K562 (cell line): ENCODE data around the gene SHF. TPM values are rescaled to one million over a fixed set of nuclear protein-coding genes. Genes with fewer than 3 reads are reported as not detected.

Experiments
- BRF1 ChIP-seq: IDR thresholded peaks from 3 replicates; pipeline ENCODE4 v1.6.1; 2011; ENCODE audit warnings: borderline replicate concordance, mild to moderate bottlenecking; ENCODE audit not compliant: insufficient read length; ENCODE audit errors: extremely low read depth
- HDAC6 ChIP-seq: IDR thresholded peaks from 2 replicates; pipeline ENCODE4 v1.6.1; 2012; ENCODE audit warnings: low read depth, mild to moderate bottlenecking, control low read depth, inconsistent platforms, low read length, moderate library complexity
- MYC ChIP-seq, 2 experiments: fragments of 250-450 bp in 1 of 2; sonication (Bioruptor Pico) in 1 of 2; IDR thresholded peaks; 2 replicates each; pipeline versions ENCODE4 v1.5.1 to v1.6.1; 2012 to 2021; ENCODE audit warnings: low read depth in 2 of 2, borderline replicate concordance in 1 of 2, improper control_type of control experiment in 1 of 2, low read length in 1 of 2, mild to moderate bottlenecking in 1 of 2, moderate library complexity in 1 of 2
- RCOR1 ChIP-seq, 2 experiments: IDR thresholded peaks; 2 replicates each; pipeline ENCODE4 v1.6.1; 2012; ENCODE audit warnings: low read depth in 2 of 2, low read length in 2 of 2, borderline replicate concordance in 1 of 2, improper control_type of control experiment in 1 of 2
- TEAD4 ChIP-seq, 2 experiments: sonication (generic) in 1 of 2; formaldehyde crosslinking in 1 of 2; IDR thresholded peaks; 2 replicates each; pipeline versions ENCODE4 v1.6.1 to v1.8.0; 2012 to 2022; ENCODE audit warnings: borderline replicate concordance in 1 of 2, inconsistent platforms in 1 of 2, low read length in 1 of 2, mild to moderate bottlenecking in 1 of 2, missing genetic modification reagents in 1 of 2
- ZNF407 ChIP-seq: fragments of 450-650 bp; IDR thresholded peaks from 2 replicates; pipeline ENCODE4 v1.6.1; 2016; ENCODE audit warnings: low read depth
- ZNF740 ChIP-seq, 3 experiments: fragments of 200-800 bp in 1 of 3; sonication (Bioruptor generic) in 1 of 3; sonication (generic) in 1 of 3; formaldehyde crosslinking in 1 of 3; IDR thresholded peaks; 2 replicates each; pipeline versions ENCODE4 v1.6.1 to v1.8.0; 2016 to 2022; ENCODE audit warnings: mild to moderate bottlenecking in 2 of 3, missing compliant biosample characterization in 2 of 3, missing genetic modification characterization in 2 of 3, missing genetic modification reagents in 1 of 3
- polyA plus RNA-seq, 8 experiments: library from polyadenylated mRNA; depleted of rRNA in 4 of 8; stranded (reverse) in 5 of 8; unstranded in 3 of 8; fragments of >200 nt; fragmentation: Nextera tagmentation in 2 of 8; fragmentation: Illumina TruSeq in 1 of 8; extraction: Ambion mirVana in 2 of 8; extraction: Trizol in 1 of 8; gene quantifications; 2 replicates each; pipeline versions ENCODE4 v1.2.1 to v1.2.3, GENCODE V29; 2011 to 2014; ENCODE audit warnings: inconsistent platforms in 1 of 8, missing spikeins in 1 of 8
- total RNA-seq, 7 experiments: library from RNA; depleted of rRNA in 6 of 7; stranded (reverse); fragments of >200 nt in 6 of 7; fragmentation: Illumina TruSeq in 2 of 7; extraction: Trizol in 2 of 7; gene quantifications; 2 replicates each; pipeline versions ENCODE4 v1.2.1 to v1.2.3, GENCODE V29; 2011 to 2021; ENCODE audit warnings: low replicate concordance in 1 of 7
- TF ChIP-seq, protein P1 (sequence below): fragments of 450-650 bp; formaldehyde crosslinking; IDR thresholded peaks from 2 replicates; pipeline ENCODE4 v1.4.0; 2020; ENCODE audit warnings: mild to moderate bottlenecking
- TF ChIP-seq, protein P2 (sequence below): sonication (generic); formaldehyde crosslinking; IDR thresholded peaks from 2 replicates; pipeline ENCODE4 v1.8.1; 2023; ENCODE audit warnings: mild to moderate bottlenecking, missing genetic modification reagents
- TF ChIP-seq, protein P3 (sequence below): sonication (generic); IDR thresholded peaks from 2 replicates; pipeline ENCODE4 v1.6.1; 2016

The SHF gene
- total and polyA plus RNA-seq, 9 of the 15 experiments (the other 6 are each of a cell fraction or from before 2014, with no cell fraction given) = 0.51 to 2.2 (median 0.85) TPM; not detected in 2

DNA sequence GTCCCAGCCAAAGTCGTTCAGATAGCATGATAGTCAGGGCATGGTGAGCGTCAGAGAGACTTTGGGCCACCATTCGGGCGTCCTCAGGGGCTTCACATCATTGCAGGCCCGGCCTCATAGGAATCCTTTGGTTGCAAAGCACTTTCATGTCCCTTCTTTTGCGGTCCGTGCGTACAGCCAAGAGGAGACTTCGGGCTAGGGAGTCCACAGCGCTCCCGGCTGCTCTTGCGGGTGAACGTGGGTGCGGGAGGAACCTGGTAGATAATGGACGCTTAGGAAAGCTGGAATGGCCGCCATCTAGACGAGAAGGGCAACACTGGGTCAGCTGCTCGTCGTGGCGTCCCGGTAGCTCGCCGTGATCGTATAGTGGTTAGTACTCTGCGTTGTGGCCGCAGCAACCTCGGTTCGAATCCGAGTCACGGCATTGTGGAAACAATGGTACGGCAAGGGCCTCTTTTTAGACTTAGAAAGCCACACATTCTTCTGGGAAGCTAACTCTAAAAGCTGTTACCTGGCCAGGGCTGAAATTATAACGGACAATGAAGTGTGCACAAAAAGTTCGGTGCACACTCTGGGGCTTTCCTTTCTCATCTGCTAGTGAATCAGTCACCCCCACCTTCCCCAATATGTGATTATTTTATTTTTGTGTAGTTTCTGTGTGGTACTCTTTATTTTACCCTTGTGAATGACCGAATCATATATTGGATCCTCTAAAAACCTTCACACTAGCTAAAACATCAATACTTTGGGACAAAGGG is 13.2 kb upstream of the SHF start (continued):
- TF ChIP-seq RCOR1 (IDR thresholded peaks at IDR 0.05; ENCODE audit: borderline replicate concordance in 1 of 2, low read depth in 2 of 2, low read length in 2 of 2) (peak in 1 of 2 experiments; percentile 54; a peak in 1 of 4 replicates), BRF1 (peak; percentile 59), MYC (IDR thresholded peaks at IDR 0.05; ENCODE audit: low read depth, low read length) (no peak; the same call in 1 of the 2 replicates), MYC (CRISPR knock-in tag; IDR thresholded peaks at IDR 0.05; ENCODE audit: borderline replicate concordance, low read depth) (no peak), TEAD4 (IDR thresholded peaks at IDR 0.05; ENCODE audit: low read length) (peak; percentile 83), TEAD4 (CRISPR knock-in tag; IDR thresholded peaks at IDR 0.05; ENCODE audit: borderline replicate concordance) (no peak), HDAC6 (peak; percentile 42; the same call in 1 of the 2 replicates), ZNF407 (peak; percentile 64; the same call in 1 of the 2 replicates), ZNF740 (CRISPR knock-in tag; IDR thresholded peaks at IDR 0.05) (0 out of 2 replicates have a peak, but pooled peaks have one; percentile 31), ZNF740 (tag; IDR thresholded peaks at IDR 0.05) (no peak)
- TF ChIP-seq, protein P1, sequence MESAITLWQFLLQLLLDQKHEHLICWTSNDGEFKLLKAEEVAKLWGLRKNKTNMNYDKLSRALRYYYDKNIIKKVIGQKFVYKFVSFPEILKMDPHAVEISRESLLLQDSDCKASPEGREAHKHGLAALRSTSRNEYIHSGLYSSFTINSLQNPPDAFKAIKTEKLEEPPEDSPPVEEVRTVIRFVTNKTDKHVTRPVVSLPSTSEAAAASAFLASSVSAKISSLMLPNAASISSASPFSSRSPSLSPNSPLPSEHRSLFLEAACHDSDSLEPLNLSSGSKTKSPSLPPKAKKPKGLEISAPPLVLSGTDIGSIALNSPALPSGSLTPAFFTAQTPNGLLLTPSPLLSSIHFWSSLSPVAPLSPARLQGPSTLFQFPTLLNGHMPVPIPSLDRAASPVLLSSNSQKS = no peak
- TF ChIP-seq, protein P2, sequence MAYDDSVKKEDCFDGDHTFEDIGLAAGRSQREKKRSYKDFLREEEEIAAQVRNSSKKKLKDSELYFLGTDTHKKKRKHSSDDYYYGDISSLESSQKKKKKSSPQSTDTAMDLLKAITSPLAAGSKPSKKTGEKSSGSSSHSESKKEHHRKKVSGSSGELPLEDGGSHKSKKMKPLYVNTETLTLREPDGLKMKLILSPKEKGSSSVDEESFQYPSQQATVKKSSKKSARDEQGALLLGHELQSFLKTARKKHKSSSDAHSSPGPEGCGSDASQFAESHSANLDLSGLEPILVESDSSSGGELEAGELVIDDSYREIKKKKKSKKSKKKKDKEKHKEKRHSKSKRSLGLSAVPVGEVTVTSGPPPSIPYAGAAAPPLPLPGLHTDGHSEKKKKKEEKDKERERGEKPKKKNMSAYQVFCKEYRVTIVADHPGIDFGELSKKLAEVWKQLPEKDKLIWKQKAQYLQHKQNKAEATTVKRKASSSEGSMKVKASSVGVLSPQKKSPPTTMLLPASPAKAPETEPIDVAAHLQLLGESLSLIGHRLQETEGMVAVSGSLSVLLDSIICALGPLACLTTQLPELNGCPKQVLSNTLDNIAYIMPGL (CRISPR knock-in tag) = peak; percentile 81; the same call in 1 of the 2 replicates
- TF ChIP-seq, protein P3, sequence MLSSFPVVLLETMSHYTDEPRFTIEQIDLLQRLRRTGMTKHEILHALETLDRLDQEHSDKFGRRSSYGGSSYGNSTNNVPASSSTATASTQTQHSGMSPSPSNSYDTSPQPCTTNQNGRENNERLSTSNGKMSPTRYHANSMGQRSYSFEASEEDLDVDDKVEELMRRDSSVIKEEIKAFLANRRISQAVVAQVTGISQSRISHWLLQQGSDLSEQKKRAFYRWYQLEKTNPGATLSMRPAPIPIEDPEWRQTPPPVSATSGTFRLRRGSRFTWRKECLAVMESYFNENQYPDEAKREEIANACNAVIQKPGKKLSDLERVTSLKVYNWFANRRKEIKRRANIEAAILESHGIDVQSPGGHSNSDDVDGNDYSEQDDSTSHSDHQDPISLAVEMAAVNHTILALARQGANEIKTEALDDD = peak; percentile 75
